Right lobe of liver (tissue), 6 donors: ENCODE measurements around the gene STRIP2. TPM values are rescaled to one million over a fixed set of nuclear protein-coding genes. Genes with fewer than 3 reads are reported as not detected.
"Not testable (repeated sequence)": the region's sequence is repeated elsewhere in the genome, so short reads cannot be mapped to it uniquely, and the experiment has no call there.

ENCODE experiments used
- ATAC-seq, 4 donors: fragments of 200-7000 bp; cut with Tn5 transposase; one replicate each; pipeline ENCODE4 v1.9.1; 2020; ENCODE audit warnings: mild to moderate bottlenecking in 4 of 4, moderate library complexity in 4 of 4
- DNase-seq, 3 donors: peaks; one replicate each; pipeline ENCODE4 v3.0.0-alpha.2; 2020
- H3K27ac ChIP-seq, 3 donors: fragments of 200-600 bp; one replicate each; pipeline ENCODE4 v1.8.0; 2022
- H3K27me3 ChIP-seq, 2 donors: fragments of 200-600 bp; one replicate each; pipeline ENCODE4 v1.8.0; 2022
- H3K36me3 ChIP-seq, 4 donors: fragments of 200-600 bp; sonication (generic) in 1 of 4; one replicate each; pipeline versions ENCODE4 v1.5.1 to v1.8.0; 2017 to 2022; ENCODE audit warnings: control low read depth in 1 of 4
- H3K4me1 ChIP-seq, 4 donors: fragments of 200-600 bp; sonication (generic) in 1 of 4; one replicate each; pipeline versions ENCODE4 v1.5.1 to v1.8.0; 2017 to 2022; ENCODE audit warnings: control low read depth in 1 of 4
- H3K4me3 ChIP-seq, 3 donors: fragments of 200-600 bp; one replicate each; pipeline ENCODE4 v1.8.0; 2022
- H3K9me3 ChIP-seq, 4 donors: fragments of 200-600 bp; sonication (generic) in 1 of 4; one replicate each; pipeline versions ENCODE4 v1.5.1 to v1.8.0; 2017 to 2022; ENCODE audit warnings: control low read depth in 1 of 4
- CTCF ChIP-seq, 4 donors: fragments of 200-600 bp in 3 of 4; fragments of 450-650 bp in 1 of 4; IDR thresholded peaks; one replicate each; pipeline versions ENCODE4 v1.5.1 to v1.8.0; 2016 to 2022; ENCODE audit warnings: antibody characterized with exemption in 4 of 4, mild to moderate bottlenecking in 2 of 4
- POLR2A ChIP-seq: fragments of 450-650 bp; IDR thresholded peaks from one replicate; pipeline ENCODE4 v1.6.1; 2017; ENCODE audit warnings: antibody characterized with exemption, mild to moderate bottlenecking
- WGBS: methylation state at CpG from one replicate; pipeline ENCODE4 v1.1.6; 2018; ENCODE audit warnings: low coverage, low lambda C conversion rate; ENCODE audit not compliant: insufficient coverage; ENCODE audit errors: missing lambda C conversion rate; 5-methylcytosine and 5-hydroxymethylcytosine counted together
- intact Hi-C, 2 donors: fragments of 100-400 bp; cut with DNase I; formaldehyde crosslinking; loops; one replicate each; pipeline versions ENCODE4 v1.11.2 to v1.14.1; 2022
- total RNA-seq, 6 experiments: library from RNA; depleted of rRNA in 2 of 6; stranded (reverse); fragments of >200 nt in 2 of 6; fragmentation: NEBNext Ultra II Directional in 3 of 6; extraction: Animal tissue kit (Norgen Biotek cat#: 25700) in 3 of 6; gene quantifications; one replicate each; pipeline versions ENCODE4 v1.1.0 to v1.2.4, GENCODE V29; 2016 to 2023
- donor health status: DM: no; HTN: yes; CAD: no.
- donor health status: DM: no; HTN: no; CAD: no.
- donor health status: DM: no; HTN: no; CAD: no.
- donor health status: DM: no; HTN: yes; CAD: no.
- donor health status: DM: no; HTN: yes; CAD: no.

The STRIP2 gene
- total RNA-seq, 6 experiments from 2014 or later, result 0.24 to 0.86 (median 0.42) TPM

GRCh38 chr7:129439963-129440625 lies 5.9 kb downstream of the STRIP2 start:
- no peaks in the 10 kb centered on the region for H3K9me3 ChIP-seq
- H3K27ac ChIP-seq, result no peak overlapping the region
- intact Hi-C loops, result no loop called here
- ATAC-seq (no peak), DNase-seq (no peak)
- TF ChIP-seq CTCF (IDR thresholded peaks at IDR 0.05) (no peak), POLR2A (no peak)
- 96% methylated on average over 2 of the region's 3 CpGs for WGBS
- no peaks in the 10 kb centered on the region for H3K27me3 ChIP-seq
- no peak overlapping the region for H3K4me3 ChIP-seq
- H3K36me3 ChIP-seq, result no peaks in the 10 kb centered on the region
- peaks cover 0 to under 1% (median 0%) of the 10 kb centered on the region in 4 donors for H3K4me1 ChIP-seq

GRCh38 chr7:129443612-129444011 lies 9.4 kb downstream of the STRIP2 start:
- Histone ChIP-seq H3K4me3 (no peak overlapping the region), H3K9me3 (no peaks in the 10 kb centered on the region), H3K27me3 (no peaks in the 10 kb centered on the region), H3K4me1 (no peaks in the 10 kb centered on the region), H3K36me3 (no peaks in the 10 kb centered on the region), H3K27ac (no peak overlapping the region)
- DNase-seq, result no peak
- intact Hi-C loops, result no loop called here
- WGBS, result 54% methylated on average over 2 of the region's 2 CpGs
- no peak for ATAC-seq
- no peak for TF ChIP-seq CTCF (IDR thresholded peaks at IDR 0.05)

GRCh38 chr7:129444776-129445175 lies 10.5 kb downstream of the STRIP2 start:
- H3K36me3 ChIP-seq, DNase-seq, H3K4me3 ChIP-seq, H3K27me3 ChIP-seq, H3K27ac ChIP-seq, intact Hi-C loops, H3K4me1 ChIP-seq, ATAC-seq, H3K9me3 ChIP-seq: not testable (repeated sequence)
- WGBS, result 88% methylated on average over 5 of the region's 5 CpGs

GRCh38 chr7:129446925-129447324 lies 12.7 kb downstream of the STRIP2 start:
- WGBS, result 50% methylated on average over 2 of the region's 2 CpGs
- ATAC-seq, intact Hi-C loops, H3K4me3 ChIP-seq, H3K9me3 ChIP-seq, H3K27me3 ChIP-seq, H3K36me3 ChIP-seq, H3K4me1 ChIP-seq, H3K27ac ChIP-seq, DNase-seq: not testable (repeated sequence)

- 90% methylated on average over 3 of the region's 6 CpGs for whole genome bisulfite sequencing
- ATAC-seq, intact Hi-C loops, H3K4me1 ChIP-seq, H3K27me3 ChIP-seq, H3K4me3 ChIP-seq, H3K27ac ChIP-seq, DNase-seq, H3K9me3 ChIP-seq, H3K36me3 ChIP-seq: not testable (repeated sequence)
Measured at GRCh38 chr7:129447445-129447844, 13.2 kb downstream of the STRIP2 start.

- not testable (repeated sequence) for DNase-seq, H3K9me3 ChIP-seq
Measured at GRCh38 chr7:129448608-129449007, 14.4 kb downstream of the STRIP2 start.

GRCh38 chr7:129450295-129450694 lies 16.1 kb downstream of the STRIP2 start:
- Histone ChIP-seq H3K9me3 (no peaks in the 10 kb centered on the region), H3K36me3 (no peaks in the 10 kb centered on the region), H3K27ac (no peak overlapping the region), H3K27me3 (no peaks in the 10 kb centered on the region), H3K4me3 (no peak overlapping the region), H3K4me1 (no peaks in the 10 kb centered on the region)
- no peak for TF ChIP-seq POLR2A
- no peak for TF ChIP-seq CTCF (IDR thresholded peaks at IDR 0.05)
- no peak for DNase-seq
- intact Hi-C loops, result no loop called here
- ATAC-seq, result no peak

More at GRCh38 chr7:129448608-129449007, 14.4 kb downstream of the STRIP2 start:
- 71% methylated on average over 2 of the region's 2 CpGs for WGBS
- H3K27ac ChIP-seq, ATAC-seq, H3K36me3 ChIP-seq, H3K4me1 ChIP-seq, intact Hi-C loops, H3K4me3 ChIP-seq, H3K27me3 ChIP-seq: not testable (repeated sequence)
